Fibroblast of the conjunctiva (primary cell): ENCODE data around the gene ELMO1.

Experiments used
- DNase-seq: peaks from one replicate; pipeline ENCODE4 v3.0.0-alpha.2; 2010; ENCODE audit warnings: low read depth

ELMO1 gene

DNA sequence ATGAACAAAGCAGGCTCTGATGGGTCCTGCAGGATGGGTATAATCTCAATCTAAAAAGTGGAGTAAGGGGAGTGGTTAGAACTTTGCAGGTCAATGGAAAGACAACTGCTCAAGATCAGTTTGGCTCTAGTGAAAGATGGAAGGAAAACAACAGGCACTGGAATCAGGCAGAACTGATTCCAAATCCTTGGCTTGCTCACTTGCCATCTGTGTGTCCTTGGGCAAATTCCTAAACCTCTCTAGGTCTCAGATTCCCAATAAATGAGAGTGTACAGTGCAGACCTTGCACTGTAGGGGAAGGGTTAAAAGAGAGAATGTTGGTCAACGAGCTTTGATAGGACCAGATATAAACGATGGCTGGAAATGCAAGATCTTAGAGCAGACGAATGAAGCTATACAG is 538.3 kb downstream of the ELMO1 start:
- DNase-seq: no peak

DNA sequence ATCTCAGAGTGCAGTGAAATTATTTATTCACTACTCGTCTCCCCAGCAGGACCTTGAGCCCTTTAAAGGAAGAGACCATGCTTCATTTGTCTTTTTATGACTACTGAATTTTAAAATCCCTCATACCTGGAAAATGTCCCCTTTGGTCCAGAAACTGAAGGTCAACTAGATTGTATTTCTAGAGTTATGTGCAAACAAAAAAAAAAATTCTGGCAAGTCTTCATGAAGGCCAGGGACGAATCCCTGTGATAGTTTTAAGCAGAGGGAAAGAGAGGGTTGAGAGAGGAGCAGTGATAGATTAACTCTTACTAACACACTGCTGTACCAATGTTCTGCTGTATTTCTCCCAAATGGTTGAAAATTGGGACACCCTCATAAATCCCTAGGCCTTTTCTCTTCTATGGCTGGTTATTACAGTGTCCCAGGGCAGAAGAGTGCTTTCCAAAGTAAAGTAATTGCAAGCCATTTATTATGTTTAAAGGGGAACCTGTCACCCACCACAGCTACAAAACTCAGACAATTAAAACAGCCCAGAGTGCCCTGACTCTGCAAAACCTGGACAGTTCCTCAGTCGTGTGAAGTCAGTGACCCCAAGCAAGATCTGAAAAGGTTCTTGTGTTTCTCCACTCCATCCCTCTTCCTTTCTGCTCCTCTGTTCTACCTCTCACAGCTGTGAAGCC is 541.6 kb downstream of the ELMO1 start:
- no peak for DNase-seq

- DNase-seq: no peak
Observed at GRCh38 chr7:36906448-36906847, 542.2 kb downstream of the ELMO1 start.

DNA sequence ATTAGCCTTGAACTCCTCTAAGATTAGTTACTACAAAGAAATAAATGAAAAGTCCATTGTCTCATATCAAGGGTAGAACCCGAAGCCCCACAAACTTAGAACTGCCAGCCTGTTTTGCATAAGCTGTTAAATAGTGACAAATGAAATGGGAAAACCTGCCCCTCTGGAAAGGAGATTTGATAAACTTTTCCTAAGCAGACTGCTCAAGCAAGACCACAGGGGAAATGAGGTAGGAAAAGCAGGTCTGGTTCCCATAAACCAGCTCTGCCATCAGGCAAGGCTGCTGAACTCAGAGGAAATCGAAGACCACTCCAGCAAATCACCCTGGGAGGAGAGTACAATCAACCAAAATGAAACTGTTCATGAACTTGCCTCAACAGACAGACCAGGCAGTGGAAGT is 542.8 kb downstream of the ELMO1 start:
- no peak for DNase-seq

DNA sequence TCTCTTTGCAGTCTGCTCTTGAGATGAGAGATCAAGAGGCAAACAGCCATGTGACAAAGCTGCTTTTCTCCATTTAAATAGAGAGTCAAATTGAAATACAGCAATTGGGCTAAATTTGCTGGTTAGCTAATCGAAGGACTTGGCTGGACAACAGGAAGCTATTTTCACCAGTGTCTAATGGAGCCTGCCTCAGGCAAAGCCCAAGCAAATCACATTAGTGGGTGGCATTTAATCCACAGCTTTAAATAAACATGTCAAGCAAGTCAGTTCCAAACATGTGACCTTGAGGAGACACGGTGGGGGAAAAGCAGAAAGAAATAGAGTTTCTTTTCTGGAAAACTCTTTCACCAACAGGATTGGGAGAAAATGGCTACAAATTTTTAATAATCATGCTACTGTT is 543.9 kb downstream of the ELMO1 start:
- DNase-seq: no peak

DNA sequence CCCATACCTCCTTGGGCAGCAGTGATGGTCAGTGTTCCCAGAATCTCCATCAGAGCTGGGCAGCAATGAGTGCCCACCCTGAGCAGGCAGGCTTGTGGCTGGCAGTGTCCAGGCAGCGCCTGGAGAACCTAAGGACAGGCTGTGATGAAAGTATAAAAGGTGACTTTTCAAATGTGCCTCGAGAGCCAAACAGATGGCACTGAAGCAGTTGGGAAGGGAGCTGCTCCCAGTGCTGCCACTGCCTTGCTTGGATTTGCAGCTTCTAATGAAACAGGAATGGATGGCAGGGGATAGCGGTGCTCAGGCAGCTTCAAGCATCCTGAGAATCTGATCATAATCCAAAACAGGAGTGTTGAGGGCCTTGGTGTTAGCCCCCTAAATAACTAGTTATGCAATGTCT is 544.6 kb downstream of the ELMO1 start:
- no peak for DNase-seq

DNA sequence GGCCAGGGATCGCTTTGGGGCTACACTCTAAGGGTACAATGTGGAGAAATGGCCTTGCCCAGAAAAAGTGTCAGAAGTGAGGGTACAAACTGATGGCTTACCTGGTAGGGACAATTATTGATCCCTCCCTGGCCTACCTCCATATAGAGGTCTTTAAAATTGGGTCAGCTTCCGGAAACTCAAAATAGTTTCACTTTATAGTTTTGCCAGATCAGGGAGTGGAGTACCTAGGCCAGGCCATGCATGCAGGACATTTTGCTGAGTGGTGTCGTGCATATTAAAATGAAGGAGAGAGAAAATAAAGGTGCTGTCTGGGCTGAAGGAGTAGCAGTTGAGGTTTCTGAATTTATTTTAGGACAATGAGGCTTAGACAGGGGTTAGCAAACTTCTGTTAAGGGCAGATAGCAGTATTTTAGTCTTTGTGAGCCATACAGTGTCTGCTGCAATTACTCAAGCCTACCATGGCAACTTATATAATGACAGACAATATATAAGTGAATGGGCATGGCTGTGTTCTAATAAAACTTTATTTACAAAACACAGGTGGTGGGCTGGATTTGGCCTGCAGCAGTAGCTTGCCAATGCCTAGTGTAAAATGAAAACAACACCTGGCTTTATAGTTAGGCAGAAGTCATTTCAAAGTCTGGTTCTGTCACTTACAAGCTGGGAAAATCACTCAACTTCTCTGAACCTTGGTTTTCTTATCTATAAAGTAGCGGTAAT is 547.5 kb downstream of the ELMO1 start:
- DNase-seq: no peak

DNA sequence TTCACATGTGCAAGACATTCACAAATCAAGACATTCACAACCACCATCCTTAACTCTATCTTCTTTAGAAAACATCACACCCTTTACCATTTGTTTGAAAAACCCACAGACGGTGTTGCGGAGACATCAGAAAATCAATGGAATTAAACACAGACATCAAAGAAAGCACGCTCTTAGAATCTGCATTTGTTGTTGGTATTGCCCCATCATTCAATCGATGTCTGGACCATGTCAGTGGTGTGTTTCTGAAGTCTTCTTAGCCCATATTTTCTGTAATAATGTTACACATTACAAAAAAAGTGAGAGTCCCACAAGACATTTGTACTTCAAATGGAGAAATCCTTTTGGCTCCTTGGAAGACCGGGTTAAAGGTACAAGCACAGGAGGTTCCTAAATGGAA is 550.5 kb downstream of the ELMO1 start:
- DNase-seq: no peak

DNA sequence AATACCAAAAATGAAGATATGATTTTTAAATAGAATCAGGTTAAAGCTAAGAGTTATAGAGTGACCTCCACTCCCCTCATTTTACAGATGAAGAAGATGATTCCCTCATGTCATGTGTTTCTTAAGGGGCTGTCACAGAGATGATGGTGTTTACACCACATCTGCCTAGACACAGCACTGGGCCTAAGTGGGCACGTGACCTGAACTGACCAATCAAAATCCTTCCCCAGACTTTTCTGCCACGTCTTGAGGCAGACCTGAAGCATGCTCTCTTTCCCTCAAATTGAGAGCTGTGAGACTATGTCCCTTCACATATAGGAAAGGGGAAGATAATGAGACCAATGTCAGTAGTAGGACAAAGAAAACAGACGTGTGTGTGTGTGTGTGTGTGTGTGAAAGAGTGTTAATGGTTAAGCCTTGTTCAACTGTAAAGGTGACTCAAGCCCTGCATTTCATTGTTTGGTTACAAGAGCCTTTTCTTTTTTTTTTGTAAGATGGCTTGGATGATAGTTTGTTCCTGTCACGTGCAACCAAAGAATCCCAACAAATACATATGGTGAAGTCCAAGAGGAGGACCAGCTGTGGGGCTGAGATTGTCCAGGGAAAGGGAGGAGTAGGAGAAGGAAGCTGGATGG is 551.6 kb downstream of the ELMO1 start:
- no peak for DNase-seq

GRCh38 chr7:36896418-36896817 is 552.2 kb downstream of the ELMO1 start:
- no peak for DNase-seq

DNA sequence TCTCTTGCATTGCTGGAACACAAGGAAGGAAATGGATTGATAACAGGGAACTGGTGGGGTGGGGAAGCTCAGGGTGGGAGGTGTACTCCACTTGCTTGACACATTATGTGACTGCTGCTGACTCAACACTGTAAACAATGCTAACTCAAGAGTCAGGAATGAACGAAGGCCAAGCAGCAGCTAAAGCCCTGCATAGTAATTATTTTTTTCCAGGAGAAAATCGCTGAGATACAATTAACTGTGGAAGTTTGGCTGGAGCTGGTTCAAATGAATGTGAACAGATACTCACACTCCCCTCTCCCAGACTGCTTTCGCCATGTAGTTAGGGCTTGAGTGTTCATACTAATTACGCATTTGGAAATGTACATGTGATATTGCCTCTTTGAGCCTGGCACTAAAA is 553.5 kb downstream of the ELMO1 start:
- DNase-seq: no peak

GRCh38 chr7:36894190-36894589 is 554.5 kb downstream of the ELMO1 start:
- no peak for DNase-seq

DNA sequence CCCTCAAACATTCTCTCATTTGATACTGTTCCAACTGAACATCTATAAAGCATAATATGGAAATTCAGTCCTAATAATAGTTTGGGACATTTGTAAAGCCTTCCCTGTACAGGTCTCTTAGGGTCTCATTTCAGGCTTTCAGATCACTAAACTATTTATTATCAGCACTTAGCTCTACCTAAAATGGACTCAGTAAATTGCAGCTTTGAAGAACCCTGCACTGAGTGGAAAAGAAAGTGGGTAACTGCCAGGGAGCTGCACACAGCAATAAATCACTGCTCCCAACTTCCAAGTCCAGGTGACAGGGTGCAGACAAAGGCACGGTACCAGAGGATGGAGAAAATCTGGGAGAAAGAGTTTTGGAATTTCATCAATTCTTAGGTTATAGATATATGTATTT is 559.5 kb downstream of the ELMO1 start:
- no peak for DNase-seq

DNA sequence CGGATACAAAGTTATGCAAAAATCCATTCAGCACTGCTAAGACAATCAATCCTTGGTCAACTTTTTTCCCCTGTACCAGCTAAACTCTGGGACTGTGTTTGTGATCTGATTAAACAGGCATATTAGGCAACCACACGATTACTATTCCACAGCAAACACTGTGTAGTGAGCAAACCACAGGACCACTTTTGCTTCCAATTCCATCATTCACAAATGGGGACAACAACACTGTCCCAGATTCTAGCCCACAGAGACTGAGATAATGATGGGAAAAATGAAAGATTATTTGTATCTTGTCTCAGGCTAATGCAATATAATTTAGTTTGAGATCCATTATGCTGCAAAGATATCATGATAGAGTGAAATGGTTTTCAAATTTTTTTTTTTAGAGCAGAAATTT is 560.7 kb downstream of the ELMO1 start:
- no peak for DNase-seq

GRCh38 chr7:36887233-36887632 is 561.4 kb downstream of the ELMO1 start:
- no peak for DNase-seq

GRCh38 chr7:36884910-36885309 is 563.8 kb downstream of the ELMO1 start:
- DNase-seq: no peak

DNA sequence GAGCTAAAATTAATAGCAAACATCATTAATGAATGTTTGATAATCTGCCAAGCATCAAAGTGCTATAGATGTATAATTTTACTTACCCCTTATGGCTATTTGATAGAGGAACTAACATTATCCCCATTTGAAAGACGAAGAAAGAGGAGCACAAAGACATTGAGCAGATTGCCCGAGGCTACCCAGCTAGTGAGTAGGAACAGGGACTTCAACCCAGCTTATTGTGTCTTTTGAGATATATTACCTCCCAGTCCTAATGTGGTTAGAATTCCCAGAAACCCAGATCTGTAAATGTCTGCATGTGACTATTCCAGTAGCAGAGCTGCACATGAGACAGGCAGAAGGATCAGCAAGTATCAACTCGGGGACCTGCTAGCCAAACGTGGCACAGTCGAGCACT is 564.3 kb downstream of the ELMO1 start:
- no peak for DNase-seq

GRCh38 chr7:36881233-36881874 is 567.3 kb downstream of the ELMO1 start:
- no peak for DNase-seq

- no peak for DNase-seq
Observed at GRCh38 chr7:36880108-36880507, 568.6 kb downstream of the ELMO1 start.

DNA sequence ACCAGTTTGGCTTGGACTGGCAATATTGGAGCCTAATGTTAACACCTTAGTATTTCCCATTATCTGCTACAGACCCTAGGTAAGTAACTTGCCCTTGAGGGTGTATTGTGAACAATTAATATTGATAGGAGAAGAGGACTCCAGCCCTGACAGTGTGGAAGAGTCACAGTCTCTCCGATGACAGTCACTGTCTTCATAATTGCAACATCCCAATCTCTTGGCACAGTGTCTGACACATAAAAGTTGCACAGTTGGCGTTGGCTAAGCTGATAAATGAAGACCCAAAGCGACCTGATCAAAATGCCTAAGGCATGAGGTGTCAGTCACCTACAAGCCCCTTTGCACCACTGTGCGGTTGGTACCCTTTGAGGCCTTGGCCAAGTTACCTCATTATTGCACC is 569.6 kb downstream of the ELMO1 start:
- no peak for DNase-seq

DNA sequence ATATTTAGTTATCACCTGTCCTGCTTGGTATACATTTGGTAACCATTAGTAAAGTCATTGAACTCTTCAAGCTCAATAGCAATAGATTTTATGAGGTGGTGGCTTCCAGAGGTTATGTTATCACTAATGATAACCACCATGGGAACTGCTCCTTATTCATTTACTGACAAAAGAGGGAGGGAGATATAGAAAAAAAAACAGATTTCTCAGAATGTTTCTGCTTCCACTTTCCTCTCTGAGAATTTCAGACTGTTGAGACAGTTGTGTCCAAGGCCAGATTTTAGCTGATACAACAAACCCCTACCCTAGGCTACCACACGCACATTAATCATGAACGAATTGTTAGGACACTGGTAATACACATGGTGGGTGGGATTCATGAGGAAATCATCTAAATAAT is 570.4 kb downstream of the ELMO1 start:
- no peak for DNase-seq

DNA sequence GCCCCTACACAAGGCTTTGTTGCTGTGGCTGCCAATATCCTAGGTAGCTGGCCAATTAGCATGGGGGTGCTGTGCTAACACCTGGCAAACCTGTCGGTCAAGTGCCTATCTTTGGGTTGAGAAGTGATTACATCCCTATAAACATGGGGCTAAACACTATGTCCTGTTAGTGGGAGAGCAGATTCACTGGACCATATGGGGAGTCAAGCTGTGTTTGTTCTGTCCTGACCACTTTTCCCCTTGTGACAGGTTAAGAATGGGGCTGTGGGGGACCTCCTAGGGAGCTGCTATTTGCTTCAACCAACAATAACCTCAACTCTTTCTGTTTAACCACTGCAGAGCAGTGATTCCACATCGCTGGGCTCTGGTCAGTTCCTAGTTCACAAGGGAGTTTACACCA is 572.9 kb downstream of the ELMO1 start:
- DNase-seq: no peak

- no peak for DNase-seq
Observed at GRCh38 chr7:36874041-36874440, 574.6 kb downstream of the ELMO1 start.
